ENCODE results near the gene SEC22A.

SEC22A gene

DNA sequence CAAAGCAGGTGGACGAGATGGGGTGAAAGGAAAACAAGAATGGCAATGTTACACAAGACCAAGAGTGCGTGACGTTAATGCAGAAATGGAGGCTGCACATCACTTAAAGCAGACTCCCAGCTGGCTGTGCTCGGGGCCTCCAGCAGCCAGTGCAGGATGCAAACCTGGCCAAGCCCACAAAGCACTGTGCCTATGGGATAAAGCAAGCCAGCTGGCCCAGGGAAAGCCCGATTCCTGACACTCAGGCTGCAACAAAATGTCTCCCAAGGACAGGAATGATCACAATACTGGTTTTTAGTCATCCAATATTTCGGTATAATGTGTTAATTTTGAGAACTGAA is 86.2 kb downstream of the SEC22A start:
- DNase-seq (ENCODE audit: low read depth in 3 of 3) = no peak

- DNase-seq (ENCODE audit: low read depth in 3 of 3) = no peak
Observed at GRCh38 chr3:123289391-123290106, 87.8 kb downstream of the SEC22A start.

DNA sequence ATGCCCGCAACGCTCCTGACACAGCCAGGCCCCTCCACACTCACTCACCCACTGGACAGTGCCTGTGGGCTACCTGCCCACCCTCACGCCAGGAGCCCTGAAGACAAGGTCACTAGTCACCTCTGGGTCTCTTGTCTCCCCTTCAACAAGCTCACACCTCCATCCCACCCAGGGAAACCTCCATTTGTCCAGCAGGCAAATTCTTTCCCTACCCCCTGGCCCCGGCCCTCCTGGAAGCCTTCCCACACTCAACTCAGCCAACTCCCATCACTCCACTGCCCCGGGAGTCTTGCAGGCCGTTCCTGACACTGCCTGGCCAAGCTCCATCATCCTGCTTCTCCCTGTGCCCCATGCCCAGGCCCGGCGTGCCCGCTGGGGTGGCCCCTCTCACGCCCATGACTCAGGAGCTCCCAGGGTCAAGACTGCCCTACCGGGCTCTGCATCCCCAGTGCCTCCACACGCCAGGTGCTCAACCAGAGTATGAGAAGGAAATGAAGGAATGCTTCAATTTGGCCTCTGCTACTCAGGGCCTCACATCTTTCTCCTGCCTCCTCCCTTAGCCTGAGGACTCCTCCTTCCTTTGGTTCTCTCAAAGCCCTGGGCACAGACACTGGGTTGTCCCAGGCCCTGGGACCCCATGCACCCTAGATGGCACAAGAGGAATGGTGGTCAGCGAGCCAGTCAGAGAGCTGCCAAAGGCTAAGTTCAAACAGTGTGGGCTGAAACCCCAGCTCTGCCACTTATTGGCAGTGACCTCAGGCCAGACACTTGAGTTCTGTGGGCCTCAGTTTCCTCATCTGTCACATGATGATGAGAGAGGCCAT is 88.6 kb downstream of the SEC22A start:
- no peak for DNase-seq (ENCODE audit: low read depth in 3 of 3)

GRCh38 chr3:123290962-123291361 is 89.2 kb downstream of the SEC22A start:
- DNase-seq (ENCODE audit: low read depth in 3 of 3) = no peak

DNA sequence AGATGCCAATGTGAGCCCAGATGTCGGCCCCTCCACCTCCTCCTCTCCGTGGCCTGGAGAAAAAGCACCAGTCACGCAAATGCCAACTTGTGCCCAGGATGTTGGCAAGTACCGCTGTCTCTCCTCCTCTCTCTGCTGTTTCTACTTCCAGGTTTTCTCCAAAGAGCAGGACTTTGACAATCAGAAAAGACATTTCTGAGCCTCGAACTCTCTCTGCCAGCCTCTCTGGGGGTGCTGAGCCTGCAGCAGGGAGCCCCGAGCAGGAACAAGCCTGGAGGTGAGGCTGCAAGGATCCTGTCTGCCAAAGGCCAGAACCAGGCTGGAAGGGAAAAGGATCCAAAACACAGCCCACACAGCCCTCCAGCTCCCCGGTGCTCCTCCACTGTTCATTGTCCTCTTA is 89.7 kb downstream of the SEC22A start:
- no peak for DNase-seq (ENCODE audit: low read depth in 3 of 3)

GRCh38 chr3:123292321-123293310 is 90.9 kb downstream of the SEC22A start:
- DNase-seq (ENCODE audit: low read depth in 3 of 3) = no peak

DNA sequence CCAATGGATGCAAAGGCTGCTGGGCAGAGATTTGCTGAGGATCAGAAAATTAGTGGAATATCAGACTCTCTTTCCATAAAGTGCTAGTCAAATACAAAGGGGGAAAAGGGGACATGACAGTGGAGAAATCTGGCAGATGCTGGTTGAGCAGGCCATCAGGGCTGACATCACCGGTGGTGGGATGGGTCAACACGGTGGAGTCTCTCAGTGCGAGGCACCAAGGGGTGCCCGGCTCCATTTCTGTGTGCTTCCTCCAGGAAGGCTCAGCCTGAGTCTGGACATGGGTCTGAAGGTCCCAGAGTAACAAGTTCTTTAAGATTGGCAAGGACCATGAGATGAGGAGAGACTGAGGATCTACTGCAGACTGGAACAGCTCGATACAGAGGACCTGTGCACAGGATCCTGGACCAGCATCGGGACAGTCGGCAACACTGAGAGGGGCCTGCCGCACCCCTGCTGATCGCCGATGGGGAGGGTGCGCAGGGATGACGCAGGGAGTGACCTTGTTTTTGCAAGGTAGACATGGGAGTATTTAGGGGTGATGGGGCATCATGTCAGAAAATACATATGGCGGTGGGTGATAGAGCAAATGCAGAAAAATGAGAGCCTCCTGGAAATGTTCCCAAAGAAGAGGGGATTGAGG is 92.7 kb downstream of the SEC22A start:
- no peak for DNase-seq (ENCODE audit: low read depth in 3 of 3)

DNA sequence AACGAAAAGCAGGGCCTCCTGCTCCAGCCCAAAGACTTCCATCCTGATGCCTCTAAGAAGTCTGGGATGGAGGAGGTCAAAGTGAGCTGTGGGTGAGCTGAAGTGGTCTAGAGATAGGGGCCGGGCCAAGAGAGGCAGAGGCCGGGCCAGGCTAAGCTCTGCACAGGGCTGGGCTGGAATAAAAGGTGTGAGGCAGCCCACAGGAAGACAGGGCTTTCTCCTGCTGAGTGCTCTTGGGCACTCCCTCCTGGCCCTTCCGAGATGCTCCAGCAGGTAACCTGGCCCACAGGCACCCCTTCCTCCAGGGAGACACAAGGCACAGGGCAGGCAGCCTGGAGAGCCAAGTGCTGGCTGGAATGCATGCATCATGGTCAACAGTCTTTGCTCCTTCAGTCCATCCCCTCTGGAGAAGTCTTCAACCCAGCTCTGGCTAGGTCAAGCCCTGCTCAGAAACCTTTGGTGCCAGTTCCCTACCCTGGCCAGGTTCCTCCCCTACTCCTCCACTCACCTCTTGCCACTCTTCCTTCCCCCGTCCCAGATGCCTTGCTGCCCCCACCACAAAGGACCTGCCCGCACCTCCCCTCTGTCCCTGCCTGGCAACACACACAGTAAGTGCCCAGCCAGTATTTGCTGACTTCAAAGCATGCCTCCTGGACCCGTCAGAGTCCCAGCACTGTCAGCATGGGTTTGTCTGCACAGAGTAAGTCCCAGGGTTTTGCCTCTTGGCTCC is 93.6 kb downstream of the SEC22A start:
- no peak for DNase-seq (ENCODE audit: low read depth in 3 of 3)

- no peak for DNase-seq (ENCODE audit: low read depth in 3 of 3)
Observed at GRCh38 chr3:123295901-123296250, 94.1 kb downstream of the SEC22A start.

DNA sequence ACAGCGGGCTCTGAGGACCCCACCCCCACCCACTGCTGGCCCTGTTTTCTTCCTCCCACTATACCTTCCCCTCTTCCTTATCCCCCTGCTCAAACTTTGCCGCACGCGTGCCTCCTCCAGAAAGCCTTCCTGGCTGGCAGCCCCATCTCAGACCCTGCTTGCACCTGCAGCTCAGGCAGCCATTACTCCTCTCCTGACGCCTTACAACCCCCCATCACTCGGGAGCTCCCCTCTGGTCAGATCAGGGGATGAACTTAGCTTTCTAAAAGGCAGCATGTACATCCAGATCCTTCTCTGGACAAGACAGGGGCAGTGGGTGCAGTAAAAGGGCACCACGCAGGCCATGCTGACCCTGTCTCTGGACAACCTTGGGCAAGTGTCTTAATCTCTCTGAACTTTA is 94.5 kb downstream of the SEC22A start:
- DNase-seq (ENCODE audit: low read depth in 3 of 3) = no peak

- DNase-seq (ENCODE audit: low read depth in 3 of 3) = no peak
Observed at GRCh38 chr3:123296836-123297626, 95.3 kb downstream of the SEC22A start.

DNA sequence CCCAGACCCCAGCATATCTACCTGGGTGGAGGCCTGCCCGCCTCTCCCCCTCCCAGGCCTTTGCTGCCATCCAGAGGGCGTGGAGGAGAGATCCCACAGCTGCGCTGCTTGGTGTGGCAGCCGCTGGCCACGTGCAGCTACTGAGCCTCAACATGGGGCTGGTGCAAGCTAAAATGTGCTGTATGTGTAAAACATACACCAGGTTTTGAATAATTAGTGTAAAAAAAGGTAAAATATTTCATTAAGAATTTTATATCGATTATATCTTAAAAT is 95.8 kb downstream of the SEC22A start:
- no peak for DNase-seq (ENCODE audit: low read depth in 3 of 3)

GRCh38 chr3:123298903-123299302 is 97.2 kb downstream of the SEC22A start:
- DNase-seq (ENCODE audit: low read depth in 3 of 3) = no peak

- DNase-seq (ENCODE audit: low read depth in 3 of 3) = no peak
Observed at GRCh38 chr3:123299581-123299980, 97.8 kb downstream of the SEC22A start.

- no peak for DNase-seq (ENCODE audit: low read depth in 3 of 3)
Observed at GRCh38 chr3:123300056-123300455, 98.3 kb downstream of the SEC22A start.

DNA sequence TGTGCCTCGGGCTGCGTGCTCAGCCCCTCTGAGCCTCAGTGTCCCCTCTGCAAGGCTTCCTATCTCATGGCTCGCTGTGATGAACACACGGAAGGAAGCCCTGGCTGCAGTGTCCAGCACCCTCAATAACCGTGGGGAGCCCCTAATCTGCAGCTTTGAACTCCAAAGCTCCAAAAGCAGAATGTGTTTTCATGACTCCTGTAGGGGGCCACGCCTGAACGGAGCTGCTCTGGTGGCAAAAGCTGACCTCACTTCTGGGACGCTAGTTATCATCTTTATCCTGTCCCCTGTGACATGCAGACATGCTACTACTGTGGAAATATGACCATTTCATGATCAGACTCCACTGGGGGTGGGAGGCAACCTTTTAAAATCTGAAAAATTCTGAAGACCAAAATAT is 98.8 kb downstream of the SEC22A start:
- DNase-seq (ENCODE audit: low read depth in 3 of 3) = no peak

- no peak for DNase-seq (ENCODE audit: low read depth in 3 of 3)
Observed at GRCh38 chr3:123301331-123302184, 99.8 kb downstream of the SEC22A start.

- DNase-seq (ENCODE audit: low read depth in 3 of 3) = no peak
Observed at GRCh38 chr3:123302961-123303360, 101.2 kb downstream of the SEC22A start.

DNA sequence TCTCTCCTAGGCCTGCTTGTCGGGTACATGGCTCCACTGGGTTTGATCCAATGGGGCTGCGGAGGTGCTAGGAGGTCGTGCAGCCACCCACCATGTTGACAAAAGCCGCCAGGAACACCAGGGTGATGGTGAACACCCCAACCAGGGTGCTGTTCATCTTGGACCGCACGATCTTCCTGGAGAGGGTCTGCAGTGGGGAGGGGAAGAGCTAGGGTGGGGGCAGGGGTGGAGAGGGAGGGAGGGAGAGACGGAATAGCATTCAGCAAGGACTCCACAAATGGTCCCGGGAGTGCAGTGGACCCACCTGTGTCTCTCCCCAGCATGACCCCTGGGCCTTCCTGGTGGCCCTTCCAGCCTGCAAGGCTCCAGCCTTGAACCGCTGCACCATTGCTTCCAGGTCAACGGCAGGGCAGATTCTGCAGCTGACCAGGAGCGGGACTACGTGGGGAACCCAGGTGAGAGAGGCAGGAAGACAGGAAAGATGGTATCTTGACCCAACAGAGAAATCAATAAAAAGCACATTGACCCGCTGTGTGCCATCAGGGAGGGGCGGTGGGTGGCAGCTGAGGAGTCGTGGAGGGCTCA is 102.3 kb downstream of the SEC22A start:
- DNase-seq (ENCODE audit: low read depth in 3 of 3) = no peak
